GM12878 (cell line): ENCODE results near the gene FNTB. TPM values are rescaled to one million over a fixed set of nuclear protein-coding genes. Genes with fewer than 3 reads are reported as not detected.

ENCODE experiments used
- ATAC-seq: fragments of 200-7000 bp; cut with Tn5 transposase; 3 replicates; pipeline ENCODE4 v1.9.1; 2020; ENCODE audit warnings: mild to moderate bottlenecking, moderate library complexity
- BruUV-seq: library from RNA; stranded (reverse); fragments of 400-500 nt; replicated peaks from 2 replicates; lab custom pipeline; 2021; lab: Mats Ljungman, UMichigan
- CTCF ChIA-PET: fragments of 300-600 bp; sonication (Branson Sonifier 250); formaldehyde crosslinking; extraction: SDS; loops from one replicate; lab custom pipeline; 2021; ENCODE audit warnings: inconsistent platforms; lab: Yijun Ruan, JAX
- POLR2A ChIA-PET: fragments of 350-600 bp; formaldehyde crosslinking; extraction: SDS; loops from one replicate; lab custom pipeline; 2021; ENCODE audit warnings: inconsistent platforms; lab: Charles Lee
- RAD21 ChIA-PET: fragments of 300-600 bp; sonication (Branson Sonifier 250); formaldehyde crosslinking; loops from one replicate; lab custom pipeline; 2023; ENCODE audit warnings: antibody characterized with exemption; ENCODE audit not compliant: unreplicated experiment; lab: Charles Lee
- SMC1A ChIA-PET: fragments of 300-600 bp; sonication (Branson Sonifier 250); formaldehyde crosslinking; loops from one replicate; lab custom pipeline; 2023; ENCODE audit not compliant: unreplicated experiment, uncharacterized antibody; lab: Charles Lee
- DNase-seq: peaks from one replicate; pipeline ENCODE4 v3.0.0-alpha.2; 2011; ENCODE audit warnings: low read depth, low spot score
- FAIRE-seq: peaks from 3 replicates; lab custom pipeline; 2011; peaks lifted over from hg19 to GRCh38; lab: Jason Lieb, UNC
- H2AFZ ChIP-seq: 2 replicates; pipeline ENCODE4 v1.6.0; 2011; ENCODE audit warnings: low read depth, low read length, control low read depth; ENCODE audit not compliant: control insufficient read depth
- H3K27ac ChIP-seq: 2 replicates; pipeline ENCODE4 v1.5.1; 2011; ENCODE audit warnings: control low read depth; ENCODE audit not compliant: control insufficient read depth, insufficient read depth
- H3K27me3 ChIP-seq, 2 experiments: replicated peaks in 1 of 2; 2 replicates each; pipeline versions ENCODE4 v1.6.0 to v1.6.1; 2011; ENCODE audit warnings: low read length in 1 of 2; ENCODE audit not compliant: control insufficient read depth in 2 of 2, insufficient read depth in 2 of 2
- H3K36me3 ChIP-seq, 2 experiments: 2 replicates each; pipeline ENCODE4 v1.5.1; 2011; ENCODE audit warnings: low read length in 1 of 2; ENCODE audit not compliant: control insufficient read depth in 2 of 2, insufficient read depth in 2 of 2
- H3K4me1 ChIP-seq: 2 replicates; pipeline ENCODE4 v1.6.1; 2011; ENCODE audit warnings: mild to moderate bottlenecking, low read length, moderate library complexity, mixed read lengths; ENCODE audit not compliant: control insufficient read depth, insufficient read depth
- H3K4me2 ChIP-seq: 2 replicates; pipeline ENCODE4 v1.6.0; 2011; ENCODE audit warnings: control low read depth; ENCODE audit not compliant: control insufficient read depth, insufficient read depth
- H3K4me3 ChIP-seq: fragments of 200-600 bp; sonication (generic); 2 replicates; pipeline ENCODE4 v1.5.1; 2016
- H3K79me2 ChIP-seq: 2 replicates; pipeline ENCODE4 v1.6.0; 2011; ENCODE audit warnings: low read length; ENCODE audit not compliant: control insufficient read depth, insufficient read depth
- H3K9ac ChIP-seq: 2 replicates; pipeline ENCODE4 v1.8.0; 2011; ENCODE audit warnings: low read length, control low read depth, mixed read lengths; ENCODE audit not compliant: control insufficient read depth, insufficient read depth
- H3K9me3 ChIP-seq: replicated peaks from 3 replicates; pipeline ENCODE4 v1.5.1; 2011; ENCODE audit warnings: mild to moderate bottlenecking, low read length; ENCODE audit not compliant: control insufficient read depth, insufficient read depth
- H4K20me1 ChIP-seq: 2 replicates; pipeline ENCODE4 v1.6.0; 2011; ENCODE audit not compliant: control insufficient read depth, insufficient read depth
- BCL11A ChIP-seq: IDR thresholded peaks from 2 replicates; pipeline ENCODE4 v1.6.1; 2011; ENCODE audit warnings: low read depth, low read length
- EGR1 ChIP-seq, 2 experiments: IDR thresholded peaks; 1 replicate in 1 of 2; 2 replicates in 1 of 2; pipeline ENCODE4 v1.6.1; 2011 to 2012; ENCODE audit warnings: low read depth in 2 of 2, low read length in 2 of 2, borderline replicate concordance in 1 of 2, mild to moderate bottlenecking in 1 of 2, moderate library complexity in 1 of 2
- GATAD2B ChIP-seq: fragments of 450-650 bp; conservative IDR thresholded peaks from 2 replicates; pipeline ENCODE4 v1.6.1; 2017; ENCODE audit warnings: low read depth, mild to moderate bottlenecking, moderate library complexity
- KLF5 ChIP-seq: fragments of 450-650 bp; IDR thresholded peaks from 2 replicates; pipeline ENCODE4 v1.6.1; 2014; ENCODE audit warnings: mild to moderate bottlenecking; ENCODE audit not compliant: partially characterized antibody
- MXI1 ChIP-seq: fragments of 150-350 bp; IDR thresholded peaks from 2 replicates; pipeline ENCODE4 v1.6.1; 2011; ENCODE audit warnings: low read depth, mild to moderate bottlenecking, inconsistent platforms, low read length, improper control_type of control experiment
- PKNOX1 ChIP-seq: fragments of 450-650 bp; IDR thresholded peaks from 2 replicates; pipeline ENCODE4 v1.6.1; 2016; ENCODE audit warnings: mild to moderate bottlenecking
- RCOR1 ChIP-seq: conservative IDR thresholded peaks from 2 replicates; pipeline ENCODE4 v1.6.1; 2012; ENCODE audit warnings: low read depth, low read length, improper control_type of control experiment
- SMAD1 ChIP-seq: fragments of 450-650 bp; IDR thresholded peaks from 2 replicates; pipeline ENCODE4 v1.6.1; 2018; ENCODE audit warnings: mild to moderate bottlenecking, low read depth; ENCODE audit not compliant: partially characterized antibody
- SPI1 ChIP-seq: IDR thresholded peaks from 2 replicates; pipeline ENCODE4 v1.6.1; 2011; ENCODE audit warnings: low read depth, mild to moderate bottlenecking, low read length, moderate library complexity, borderline replicate concordance; ENCODE audit not compliant: insufficient read depth
- STAT3 ChIP-seq: IDR thresholded peaks from 2 replicates; pipeline ENCODE4 v1.6.1; 2011; ENCODE audit warnings: low read depth, low read length, improper control_type of control experiment
- TARDBP ChIP-seq: IDR thresholded peaks from 2 replicates; pipeline ENCODE4 v1.6.1; 2016; ENCODE audit warnings: borderline replicate concordance
- TCF3 ChIP-seq: IDR thresholded peaks from 2 replicates; pipeline ENCODE4 v1.6.1; 2012; ENCODE audit warnings: low read depth, mild to moderate bottlenecking, low read length, borderline replicate concordance; ENCODE audit not compliant: insufficient read depth
- WGBS: methylation state at CpG from one replicate; pipeline ENCODE4 v1.1.6; 2016; ENCODE audit warnings: low lambda C conversion rate; ENCODE audit not compliant: insufficient replicate concordance, insufficient coverage; ENCODE audit errors: missing lambda C conversion rate; 5-methylcytosine and 5-hydroxymethylcytosine counted together
- in situ Hi-C: fragments of 300-500 bp; cut with MboI; formaldehyde crosslinking; loops from 9 replicates; pipeline ENCODE4 v1.14.3; 2018; ENCODE audit warnings: mixed read lengths
- intact Hi-C: fragments of 100-400 bp; cut with micrococcal nuclease; formaldehyde crosslinking; loops from one replicate; pipeline ENCODE4 v1.14.2; 2022; ENCODE audit not compliant: unreplicated experiment
- polyA plus RNA-seq, 11 experiments: library from polyadenylated mRNA; depleted of rRNA in 4 of 11; unstranded in 6 of 11; stranded (reverse) in 5 of 11; fragments of >200 nt; fragmentation: Nextera tagmentation in 4 of 11; fragmentation: Illumina TruSeq in 1 of 11; extraction: Ambion mirVana in 4 of 11; extraction: Trizol in 1 of 11; gene quantifications; 1 replicate in 1 of 11; 2 replicates in 10 of 11; pipeline versions ENCODE4 v1.2.1 to v1.2.3, GENCODE V29; 2011 to 2016; ENCODE audit warnings: inconsistent platforms in 2 of 11, missing spikeins in 2 of 11, low read depth in 1 of 11
- total RNA-seq, 4 experiments: library from RNA; depleted of rRNA in 3 of 4; stranded (reverse); fragments of >200 nt in 3 of 4; fragmentation: Illumina TruSeq in 1 of 4; extraction: Trizol in 1 of 4; gene quantifications; 2 replicates each; pipeline versions ENCODE4 v1.2.1 to v1.2.3, GENCODE V29; 2013 to 2021
- TF ChIP-seq, protein P1 (sequence below): fragments of 450-650 bp; IDR thresholded peaks from 2 replicates; pipeline ENCODE4 v1.6.1; 2017; ENCODE audit warnings: antibody characterized with exemption, mild to moderate bottlenecking, moderate library complexity
- TF ChIP-seq, protein P2 (sequence below): fragments of 450-650 bp; IDR thresholded peaks from 2 replicates; pipeline ENCODE4 v1.6.1; 2017; ENCODE audit warnings: mild to moderate bottlenecking, low read depth, inconsistent platforms; ENCODE audit not compliant: poor library complexity, severe bottlenecking

The FNTB gene
- total and polyA plus RNA-seq, 10 of the 15 experiments (the other 5 are each of a cell fraction or from before 2014, with no cell fraction given), result 10.4 to 25.1 (median 16.7) TPM

GRCh38 chr14:65075628-65076325, 89.1 kb downstream of the FNTB start:
- Histone ChIP-seq H3K36me3 (peaks cover 18 to 20% of the 10 kb centered on the region in 2 experiments), H3K9ac (no peak overlapping the region), H3K4me2 (no peak overlapping the region), H4K20me1 (no peaks in the 10 kb centered on the region), H2AFZ (no peak overlapping the region), H3K79me2 (no peaks in the 10 kb centered on the region), H3K4me1 (no peaks in the 10 kb centered on the region), H3K27me3 (no peaks in the 10 kb centered on the region), H3K9me3 (no peaks in the 10 kb centered on the region), H3K4me3 (no peak overlapping the region), H3K27ac (no peak overlapping the region)
- TF ChIP-seq EGR1 (IDR thresholded peaks at IDR 0.05; ENCODE audit: borderline replicate concordance in 1 of 2, low read depth in 2 of 2, low read length in 2 of 2) (no peak), GATAD2B (no peak), RCOR1 (no peak), SPI1 (no peak), TARDBP (no peak), STAT3 (no peak), BCL11A (no peak), PKNOX1 (no peak), MXI1 (no peak), SMAD1 (no peak), KLF5 (no peak), TCF3 (no peak)
- TF ChIP-seq, protein P1, sequence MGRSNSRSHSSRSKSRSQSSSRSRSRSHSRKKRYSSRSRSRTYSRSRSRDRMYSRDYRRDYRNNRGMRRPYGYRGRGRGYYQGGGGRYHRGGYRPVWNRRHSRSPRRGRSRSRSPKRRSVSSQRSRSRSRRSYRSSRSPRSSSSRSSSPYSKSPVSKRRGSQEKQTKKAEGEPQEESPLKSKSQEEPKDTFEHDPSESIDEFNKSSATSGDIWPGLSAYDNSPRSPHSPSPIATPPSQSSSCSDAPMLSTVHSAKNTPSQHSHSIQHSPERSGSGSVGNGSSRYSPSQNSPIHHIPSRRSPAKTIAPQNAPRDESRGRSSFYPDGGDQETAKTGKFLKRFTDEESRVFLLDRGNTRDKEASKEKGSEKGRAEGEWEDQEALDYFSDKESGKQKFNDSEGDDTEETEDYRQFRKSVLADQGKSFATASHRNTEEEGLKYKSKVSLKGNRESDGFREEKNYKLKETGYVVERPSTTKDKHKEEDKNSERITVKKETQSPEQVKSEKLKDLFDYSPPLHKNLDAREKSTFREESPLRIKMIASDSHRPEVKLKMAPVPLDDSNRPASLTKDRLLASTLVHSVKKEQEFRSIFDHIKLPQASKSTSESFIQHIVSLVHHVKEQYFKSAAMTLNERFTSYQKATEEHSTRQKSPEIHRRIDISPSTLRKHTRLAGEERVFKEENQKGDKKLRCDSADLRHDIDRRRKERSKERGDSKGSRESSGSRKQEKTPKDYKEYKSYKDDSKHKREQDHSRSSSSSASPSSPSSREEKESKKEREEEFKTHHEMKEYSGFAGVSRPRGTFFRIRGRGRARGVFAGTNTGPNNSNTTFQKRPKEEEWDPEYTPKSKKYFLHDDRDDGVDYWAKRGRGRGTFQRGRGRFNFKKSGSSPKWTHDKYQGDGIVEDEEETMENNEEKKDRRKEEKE, result no peak
- TF ChIP-seq, protein P2, sequence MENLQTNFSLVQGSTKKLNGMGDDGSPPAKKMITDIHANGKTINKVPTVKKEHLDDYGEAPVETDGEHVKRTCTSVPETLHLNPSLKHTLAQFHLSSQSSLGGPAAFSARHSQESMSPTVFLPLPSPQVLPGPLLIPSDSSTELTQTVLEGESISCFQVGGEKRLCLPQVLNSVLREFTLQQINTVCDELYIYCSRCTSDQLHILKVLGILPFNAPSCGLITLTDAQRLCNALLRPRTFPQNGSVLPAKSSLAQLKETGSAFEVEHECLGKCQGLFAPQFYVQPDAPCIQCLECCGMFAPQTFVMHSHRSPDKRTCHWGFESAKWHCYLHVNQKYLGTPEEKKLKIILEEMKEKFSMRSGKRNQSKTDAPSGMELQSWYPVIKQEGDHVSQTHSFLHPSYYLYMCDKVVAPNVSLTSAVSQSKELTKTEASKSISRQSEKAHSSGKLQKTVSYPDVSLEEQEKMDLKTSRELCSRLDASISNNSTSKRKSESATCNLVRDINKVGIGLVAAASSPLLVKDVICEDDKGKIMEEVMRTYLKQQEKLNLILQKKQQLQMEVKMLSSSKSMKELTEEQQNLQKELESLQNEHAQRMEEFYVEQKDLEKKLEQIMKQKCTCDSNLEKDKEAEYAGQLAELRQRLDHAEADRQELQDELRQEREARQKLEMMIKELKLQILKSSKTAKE, result no peak
- ChIA-PET SMC1A (interaction anchor here (1.0 kb wide), 1 partner anchor 89 kb away, joined by 3 read pairs; no protein-coding TSS in a partner anchor), POLR2A (no interaction called here), RAD21 (no interaction called here), CTCF (interaction anchor here (0.6 kb wide), 1 partner anchor 27 kb away, joined by 3 read pairs; no protein-coding TSS in a partner anchor)
- no peak for DNase-seq
- no TSS peak for BruUV-seq
- no peak for FAIRE-seq
- in situ Hi-C loops (no loop called here), intact Hi-C loops (no loop called here)
- WGBS, result 91% methylated on average over 17 of the region's 17 CpGs
- no peak for ATAC-seq
